GM11168 (cell line): ENCODE data around the gene TWNK.
"Not testable (repeated sequence)": the region's sequence is repeated elsewhere in the genome, so short reads cannot be mapped to it uniquely, and the experiment has no call there.

Source experiments
- in situ Hi-C: fragments of 300-500 bp; cut with MboI; formaldehyde crosslinking; loops from one replicate; pipeline ENCODE4 v1.12.0; 2022; ENCODE audit warnings: low sequenced_read_pairs; ENCODE audit not compliant: unreplicated experiment

Gene TWNK

DNA sequence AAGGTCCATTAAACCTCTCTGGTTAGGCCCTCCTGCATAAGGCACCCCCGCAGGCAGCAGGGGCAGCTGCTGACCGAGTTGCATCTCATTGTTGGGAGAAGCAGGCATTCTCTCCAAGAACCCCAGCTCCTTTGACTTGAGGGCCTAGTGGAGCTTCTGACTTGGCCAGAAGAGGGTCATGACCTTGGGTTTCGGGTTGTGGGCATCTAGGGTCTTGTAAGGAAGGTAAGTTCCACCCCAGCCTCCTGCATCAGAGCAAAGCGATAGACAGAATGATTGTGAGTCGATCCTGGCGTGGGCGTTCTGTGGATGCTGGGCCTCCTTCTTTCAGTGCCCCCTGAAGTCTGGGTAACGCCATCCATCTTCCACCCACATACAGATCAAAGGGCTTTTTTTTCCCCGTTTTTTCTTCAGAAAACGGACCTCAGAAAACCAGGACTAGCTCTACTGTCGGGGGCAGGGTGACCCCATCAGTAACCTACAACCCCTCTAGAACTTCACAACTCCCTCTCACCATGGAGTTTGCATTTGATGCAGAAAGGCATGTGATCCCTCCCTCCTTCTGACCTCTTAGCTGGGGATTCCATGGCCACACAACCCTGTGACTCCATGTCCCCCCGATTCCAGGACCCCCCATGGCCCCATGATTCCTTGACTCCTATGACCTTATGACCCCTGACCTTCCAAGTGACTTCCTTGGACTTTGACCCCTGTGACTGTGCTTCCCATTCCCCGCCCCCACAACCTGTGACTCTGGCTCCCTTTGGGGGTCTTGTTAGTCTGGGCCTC lies 15.0 kb upstream of the TWNK start:
- in situ Hi-C loops, result no loop called here

GRCh38 chr10:100972904-100973535 lies 14.3 kb upstream of the TWNK start:
- in situ Hi-C loops, result no loop called here

GRCh38 chr10:100975397-100975796 lies 11.9 kb upstream of the TWNK start:
- in situ Hi-C loops, result not testable (repeated sequence)

DNA sequence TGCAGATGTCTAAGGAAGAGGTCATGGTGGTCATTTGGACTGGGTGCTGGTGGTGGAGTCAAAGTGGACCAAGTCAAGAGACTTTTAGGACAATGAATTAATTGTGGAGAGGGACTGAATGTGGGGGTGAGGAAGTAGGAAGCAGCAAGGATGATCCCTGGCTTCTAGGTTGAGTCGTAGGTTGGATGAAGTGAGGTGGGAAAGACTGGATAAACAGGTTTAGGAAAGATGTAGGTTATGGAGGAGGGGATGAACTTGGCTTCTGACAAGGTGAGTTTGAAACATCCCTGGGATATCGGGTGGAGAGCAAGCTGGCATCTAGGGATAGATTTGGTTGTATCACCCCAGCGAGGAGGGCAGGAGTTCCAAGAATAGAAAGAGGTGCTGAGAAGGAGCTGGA lies 10.4 kb upstream of the TWNK start:
- in situ Hi-C loops, result no loop called here

GRCh38 chr10:100977436-100977835 lies 9.9 kb upstream of the TWNK start:
- in situ Hi-C loops, result no loop called here

DNA sequence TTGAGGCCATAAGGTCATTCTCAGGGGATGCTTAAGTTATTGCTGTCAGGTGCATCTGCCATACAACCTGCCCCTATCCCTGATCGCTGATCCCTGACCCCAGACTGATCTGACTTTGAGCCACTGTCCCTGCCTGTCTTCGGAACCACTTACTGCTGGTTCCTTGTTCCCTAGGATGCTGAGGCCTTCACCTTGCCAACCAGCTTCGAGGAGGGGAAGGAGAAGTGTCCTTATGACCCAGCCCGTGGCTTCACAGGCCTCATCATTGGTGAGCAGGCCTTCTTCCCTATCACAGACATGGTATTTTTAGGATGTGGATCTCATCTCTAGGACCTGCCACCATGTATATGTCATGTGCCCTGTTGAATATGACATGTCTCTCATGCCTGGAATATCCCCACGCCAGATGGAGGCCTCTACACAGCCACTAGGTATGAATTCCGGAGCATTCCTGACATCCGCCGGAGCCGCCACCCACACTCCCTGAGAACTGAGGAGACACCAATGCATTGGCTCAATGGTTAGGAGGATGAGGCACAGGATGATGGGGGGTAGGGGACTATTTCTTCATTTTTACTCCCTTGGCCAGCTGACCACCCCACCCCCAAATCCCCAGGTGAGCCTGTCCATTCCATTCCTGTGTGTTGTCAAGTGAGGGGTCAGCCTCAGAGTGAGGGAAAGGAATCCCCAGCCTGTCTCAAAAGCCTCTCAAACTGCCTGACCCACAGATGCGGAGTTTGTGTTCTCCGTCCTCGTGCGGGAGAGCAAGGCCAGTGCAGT lies 9.0 kb upstream of the TWNK start:
- in situ Hi-C loops, result no loop called here

DNA sequence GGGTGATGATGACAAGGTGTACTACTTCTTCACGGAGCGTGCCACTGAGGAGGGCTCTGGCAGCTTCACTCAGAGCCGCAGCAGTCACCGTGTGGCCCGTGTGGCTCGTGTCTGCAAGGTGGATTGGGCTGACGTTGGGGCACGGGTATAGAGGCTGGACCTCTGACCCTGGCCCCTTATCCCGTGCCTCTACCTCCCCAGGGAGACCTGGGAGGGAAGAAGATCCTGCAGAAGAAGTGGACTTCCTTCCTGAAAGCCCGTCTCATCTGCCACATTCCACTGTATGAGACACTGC lies 8.5 kb upstream of the TWNK start:
- in situ Hi-C loops, result no loop called here

DNA sequence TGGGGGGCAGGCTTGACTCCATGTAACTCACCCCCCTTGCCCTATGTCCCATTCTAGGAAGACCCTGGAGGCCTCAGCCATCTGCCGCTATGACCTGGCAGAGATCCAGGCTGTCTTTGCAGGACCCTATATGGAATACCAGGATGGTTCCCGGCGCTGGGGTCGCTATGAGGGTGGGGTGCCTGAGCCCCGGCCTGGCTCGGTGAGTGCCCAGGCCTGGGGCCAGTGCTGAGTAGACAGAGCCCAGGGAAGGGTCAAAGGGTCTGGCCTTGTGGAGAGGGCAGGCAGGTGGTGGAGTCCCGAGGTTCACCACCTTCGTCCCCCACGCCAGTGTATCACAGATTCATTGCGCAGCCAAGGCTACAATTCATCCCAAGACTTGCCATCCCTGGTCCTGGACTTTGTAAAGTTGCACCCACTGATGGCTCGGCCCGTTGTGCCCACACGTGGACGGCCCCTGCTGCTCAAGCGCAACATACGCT lies 7.5 kb upstream of the TWNK start:
- in situ Hi-C loops, result no loop called here

GRCh38 chr10:100980311-100980710 lies 7.0 kb upstream of the TWNK start:
- in situ Hi-C loops, result no loop called here

- in situ Hi-C loops, result no loop called here
These were observed 6.6 kb upstream of the TWNK start for GRCh38 chr10:100980711-100981110.

DNA sequence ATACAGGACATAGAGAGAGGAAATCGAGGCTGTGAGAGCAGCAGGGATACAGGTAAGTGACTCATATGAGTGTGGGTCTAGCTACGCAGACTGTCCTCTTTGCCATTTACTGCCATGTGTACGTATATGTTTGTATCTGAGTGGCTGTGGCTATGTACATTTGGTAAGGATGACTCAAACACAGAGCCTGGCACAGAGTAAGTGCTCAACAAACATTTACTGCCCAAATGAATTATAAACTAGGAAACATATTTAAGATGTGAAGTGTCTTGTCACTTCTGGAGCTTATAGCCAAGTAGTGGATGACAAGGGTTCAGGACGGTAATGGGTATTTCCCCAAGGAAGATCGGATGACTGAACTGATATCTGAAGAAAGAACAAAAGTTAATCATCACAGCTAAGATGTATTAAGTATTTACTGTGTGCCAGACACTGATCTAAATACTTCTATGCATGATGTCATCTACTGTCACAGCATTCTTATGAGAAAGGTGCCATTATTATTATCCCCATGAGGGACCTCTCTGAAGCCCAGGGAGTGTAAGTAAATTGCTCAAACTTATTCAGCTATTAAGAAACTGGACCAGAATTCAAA lies 6.1 kb upstream of the TWNK start:
- in situ Hi-C loops, result no loop called here

- in situ Hi-C loops, result no loop called here
These were observed 4.2 kb upstream of the TWNK start for GRCh38 chr10:100982916-100983830.

DNA sequence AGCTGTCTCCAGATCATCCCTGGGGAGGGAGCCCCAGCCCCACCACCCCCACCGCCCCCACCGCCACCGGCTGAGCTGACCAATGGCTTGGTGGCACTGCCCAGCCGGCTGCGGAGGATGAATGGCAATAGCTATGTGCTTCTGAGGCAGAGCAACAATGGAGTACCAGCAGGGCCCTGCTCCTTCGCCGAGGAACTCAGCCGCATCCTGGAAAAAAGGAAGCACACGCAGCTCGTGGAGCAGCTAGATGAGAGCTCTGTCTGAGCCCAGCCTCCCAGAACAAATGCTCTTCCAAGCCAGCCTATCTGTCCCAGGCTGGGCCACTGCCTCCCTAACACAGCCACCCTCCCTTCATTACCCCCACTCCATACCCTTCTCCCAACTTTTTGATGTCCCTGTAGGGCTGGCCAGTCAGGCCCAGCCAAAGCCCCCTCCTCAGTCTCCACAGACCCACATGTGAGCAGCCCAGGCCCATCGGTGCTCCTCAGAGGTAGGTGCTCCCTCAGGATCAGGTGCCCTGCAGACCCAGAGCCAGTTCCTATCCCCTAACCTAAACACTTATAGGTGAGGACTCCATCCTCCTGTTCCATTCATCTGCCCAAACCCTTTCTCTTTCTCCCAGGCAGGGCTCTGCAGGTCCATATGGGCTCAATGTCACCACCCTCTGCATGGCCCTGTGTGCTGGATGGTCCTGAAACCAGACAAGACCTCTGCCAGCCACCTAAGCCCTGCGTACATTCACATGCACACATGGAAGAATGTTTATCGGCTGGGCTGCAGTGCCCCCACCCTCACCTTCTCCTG lies 3.3 kb upstream of the TWNK start:
- in situ Hi-C loops, result no loop called here

- in situ Hi-C loops, result no loop called here
These were observed 2.6 kb upstream of the TWNK start for GRCh38 chr10:100984672-100985177.

DNA sequence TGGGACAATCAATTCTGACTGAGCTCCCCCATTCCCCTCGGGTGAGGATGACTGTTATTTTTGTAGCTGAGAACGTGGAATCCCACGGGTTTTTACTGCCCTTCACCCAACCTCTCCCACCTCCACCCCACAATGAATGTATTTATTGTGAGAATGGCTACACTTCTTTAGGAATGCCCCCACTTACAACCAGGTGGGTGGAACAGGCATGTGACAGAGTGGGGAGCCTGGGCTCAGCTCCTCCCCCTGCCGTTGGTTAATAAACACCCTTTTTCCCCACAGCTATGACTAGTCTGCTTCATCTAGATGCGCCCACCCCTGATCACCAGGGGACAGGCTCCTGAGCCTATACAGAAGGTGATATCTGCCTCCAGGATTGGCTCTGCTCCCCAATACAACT lies 2.0 kb upstream of the TWNK start:
- in situ Hi-C loops, result no loop called here

DNA sequence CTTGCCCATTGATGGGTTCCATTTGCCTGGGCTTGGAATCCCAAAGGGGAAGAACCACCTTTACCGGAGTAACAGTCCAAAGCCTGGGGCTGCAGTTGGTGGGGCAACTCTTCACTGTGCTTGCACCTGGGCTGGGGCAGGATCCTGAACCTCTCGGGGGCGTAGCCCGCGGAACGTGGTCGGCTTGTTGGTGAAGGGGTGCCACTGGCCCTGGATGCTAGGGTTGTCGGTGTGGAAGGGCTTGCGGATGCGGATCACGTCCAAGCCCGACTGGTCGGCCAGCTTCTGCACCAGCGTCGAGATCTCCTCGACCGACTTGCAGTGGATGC lies 756 bp upstream of the TWNK start:
- in situ Hi-C loops, result no loop called here

GRCh38 chr10:100987685-100988049 lies 324 bp downstream of the TWNK start:
- in situ Hi-C loops, result no loop called here

- in situ Hi-C loops, result no loop called here
These were observed 823 bp downstream of the TWNK start for GRCh38 chr10:100988166-100988565.

- in situ Hi-C loops, result no loop called here
These were observed 1.7 kb downstream of the TWNK start for GRCh38 chr10:100989088-100989487.
